HG02938 (cell line): ENCODE measurements around the gene DNASE1L2.
A peak's percentile ranks its signal among the peaks of the same experiment; 100 is the strongest.

ENCODE experiments used
- ATAC-seq: cut with Tn5 transposase; IDR thresholded peaks from one replicate; pipeline ENCODE4 v1.9.1; 2021; ENCODE audit warnings: mild to moderate bottlenecking, moderate library complexity; ENCODE audit not compliant: unreplicated experiment

The DNASE1L2 gene

DNA sequence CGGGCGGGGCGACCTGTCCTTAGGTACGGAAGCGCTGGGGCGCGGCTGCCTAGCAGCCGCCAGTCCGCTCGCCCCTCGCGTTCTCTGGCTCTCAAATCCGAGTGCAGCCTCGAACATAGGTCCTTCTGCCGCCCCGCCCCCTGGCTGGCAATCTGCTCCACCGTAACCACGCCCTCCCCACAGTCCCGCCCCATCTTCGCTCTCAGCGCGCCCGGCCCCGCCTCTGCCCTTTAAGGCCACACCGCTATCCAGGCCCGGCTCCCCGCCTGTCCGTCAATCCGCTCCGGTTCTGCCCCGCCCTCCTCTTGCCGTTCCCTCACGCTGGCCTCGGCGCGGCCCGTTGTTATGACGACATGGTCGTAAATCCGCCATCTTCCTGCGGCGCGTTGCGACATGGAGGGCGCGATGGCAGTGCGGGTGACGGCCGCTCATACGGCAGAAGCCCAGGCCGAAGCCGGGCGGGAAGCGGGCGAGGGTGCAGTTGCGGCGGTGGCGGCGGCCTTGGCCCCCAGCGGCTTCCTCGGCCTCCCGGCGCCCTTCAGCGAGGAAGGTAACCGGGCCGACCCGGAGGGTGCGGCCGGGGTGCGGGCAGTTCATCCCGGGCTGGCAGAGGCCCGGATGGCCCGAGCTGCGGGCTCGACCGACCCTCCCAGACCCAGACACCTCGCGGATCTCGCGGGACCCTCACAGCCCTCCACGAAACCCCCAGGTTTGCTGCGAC lies 12.9 kb upstream of the DNASE1L2 start, which contains the start of gene E4F1:
Gene E4F1, plus strand, starts transcription at position 371 of the 721 bp plus-strand sequence. Its CDS starts 23 bp downstream, at position 394.
- peak; percentile 87 for ATAC-seq

DNA sequence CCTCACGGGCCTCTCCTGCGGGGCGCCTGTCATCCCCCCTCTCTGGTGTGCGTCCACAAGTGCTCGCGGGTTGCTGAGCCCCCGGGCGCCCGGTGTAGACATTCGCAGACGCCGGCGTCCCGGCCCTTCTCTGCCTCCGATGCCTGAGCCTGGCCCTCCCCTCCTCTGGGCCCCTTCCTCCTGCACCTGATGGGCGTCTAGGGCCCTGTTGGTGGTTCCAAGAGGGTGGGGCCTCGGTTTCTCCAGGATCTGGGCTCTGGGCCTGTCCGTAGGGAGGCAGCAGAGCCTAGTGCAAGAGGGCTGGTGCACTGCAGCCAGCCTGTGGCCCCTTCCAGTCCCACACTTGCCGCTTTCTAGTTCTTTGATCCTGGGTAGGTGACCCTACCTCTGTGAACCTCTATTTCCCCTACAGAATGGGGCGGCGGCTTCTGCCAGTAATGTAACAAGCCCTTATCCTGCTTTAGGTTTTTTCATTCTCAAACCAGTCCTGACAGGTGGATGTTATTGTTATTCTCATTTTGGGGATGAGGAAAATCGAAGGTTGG lies 12.2 kb upstream of the DNASE1L2 start:
- ATAC-seq = peak; percentile 23

DNA sequence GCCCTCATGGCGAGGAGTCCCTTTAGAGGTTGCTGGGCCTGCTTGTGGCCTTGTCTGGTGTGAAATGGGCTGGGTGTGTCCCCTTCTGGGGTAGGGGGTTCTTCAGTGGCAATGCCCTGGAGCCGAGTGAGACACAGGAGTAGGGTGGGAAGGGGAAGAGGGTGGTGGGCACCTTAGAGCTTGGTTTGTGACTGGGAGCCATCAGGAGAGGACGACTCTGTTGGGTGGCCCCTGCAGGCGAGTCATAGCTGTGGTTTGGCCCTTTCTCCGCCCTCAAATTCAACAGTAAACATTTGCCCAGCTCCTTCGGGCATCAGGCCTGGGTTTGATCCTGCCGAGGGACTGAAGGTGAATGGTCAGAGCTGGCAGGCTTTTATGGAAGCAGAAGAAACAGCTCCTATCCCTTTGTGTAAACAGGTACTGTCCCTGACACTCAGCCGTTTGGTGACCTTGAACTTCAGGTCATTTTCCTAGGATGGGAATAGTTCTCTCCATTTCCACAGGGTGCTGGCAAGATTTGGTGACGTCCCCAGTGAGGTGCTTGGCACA lies 9.9 kb upstream of the DNASE1L2 start:
- ATAC-seq = no peak

GRCh38 chr16:2226918-2227317 lies 9.3 kb upstream of the DNASE1L2 start:
- ATAC-seq = no peak

- ATAC-seq = no peak
Observed at GRCh38 chr16:2228161-2228824, 8.0 kb upstream of the DNASE1L2 start.

DNA sequence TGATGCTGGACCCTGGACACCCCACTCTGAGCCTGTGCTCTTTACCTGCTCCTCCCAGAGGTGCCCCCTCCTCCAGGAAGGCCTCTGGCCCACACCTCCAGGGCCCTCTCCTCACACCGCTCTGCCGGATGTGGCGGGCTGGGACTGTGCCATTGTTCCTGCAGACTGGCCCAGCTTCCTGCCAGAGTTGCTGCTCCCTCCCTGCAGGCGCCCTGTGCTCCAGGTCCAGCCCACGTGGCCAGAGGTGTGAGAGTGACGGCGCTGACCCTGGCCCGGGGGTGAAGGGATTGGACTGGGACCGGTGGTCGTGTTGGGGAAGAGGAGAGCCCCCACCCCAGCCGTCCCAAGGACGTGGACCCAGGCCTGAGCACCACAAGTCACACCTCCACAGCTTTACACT lies 7.2 kb upstream of the DNASE1L2 start:
- ATAC-seq = no peak

DNA sequence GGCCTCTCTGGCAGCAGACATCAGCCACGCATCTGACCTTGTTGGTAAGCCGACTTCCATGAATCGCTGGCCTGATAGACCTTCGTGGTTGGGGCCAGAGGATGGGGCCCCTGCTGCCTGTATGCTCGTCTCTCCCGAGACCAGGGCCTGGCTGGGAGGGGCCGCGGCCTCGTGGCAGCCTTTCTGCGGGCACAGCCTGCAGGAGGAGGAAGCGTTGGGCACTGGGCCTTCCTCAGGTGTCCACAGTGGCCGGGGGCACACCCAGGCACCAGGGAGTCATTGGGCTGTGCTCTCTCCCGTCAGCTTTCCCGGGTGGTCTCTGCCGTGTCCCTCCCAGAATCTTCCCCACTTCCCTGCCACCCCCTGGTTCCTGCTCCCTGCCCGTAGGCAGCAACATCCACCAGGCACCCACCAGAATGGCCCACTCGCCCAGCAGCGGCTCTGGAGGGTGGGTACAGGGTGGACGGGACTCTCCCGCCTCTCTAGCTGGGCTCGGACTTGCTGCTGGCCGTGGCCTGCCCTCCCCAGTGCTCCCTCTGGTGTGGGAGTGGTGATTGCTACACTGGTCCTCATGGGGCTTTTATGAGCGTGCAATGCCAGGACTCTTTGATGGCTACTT lies 6.5 kb upstream of the DNASE1L2 start:
- no peak for ATAC-seq

- no peak for ATAC-seq
Observed at GRCh38 chr16:2230376-2230775, 5.9 kb upstream of the DNASE1L2 start.

DNA sequence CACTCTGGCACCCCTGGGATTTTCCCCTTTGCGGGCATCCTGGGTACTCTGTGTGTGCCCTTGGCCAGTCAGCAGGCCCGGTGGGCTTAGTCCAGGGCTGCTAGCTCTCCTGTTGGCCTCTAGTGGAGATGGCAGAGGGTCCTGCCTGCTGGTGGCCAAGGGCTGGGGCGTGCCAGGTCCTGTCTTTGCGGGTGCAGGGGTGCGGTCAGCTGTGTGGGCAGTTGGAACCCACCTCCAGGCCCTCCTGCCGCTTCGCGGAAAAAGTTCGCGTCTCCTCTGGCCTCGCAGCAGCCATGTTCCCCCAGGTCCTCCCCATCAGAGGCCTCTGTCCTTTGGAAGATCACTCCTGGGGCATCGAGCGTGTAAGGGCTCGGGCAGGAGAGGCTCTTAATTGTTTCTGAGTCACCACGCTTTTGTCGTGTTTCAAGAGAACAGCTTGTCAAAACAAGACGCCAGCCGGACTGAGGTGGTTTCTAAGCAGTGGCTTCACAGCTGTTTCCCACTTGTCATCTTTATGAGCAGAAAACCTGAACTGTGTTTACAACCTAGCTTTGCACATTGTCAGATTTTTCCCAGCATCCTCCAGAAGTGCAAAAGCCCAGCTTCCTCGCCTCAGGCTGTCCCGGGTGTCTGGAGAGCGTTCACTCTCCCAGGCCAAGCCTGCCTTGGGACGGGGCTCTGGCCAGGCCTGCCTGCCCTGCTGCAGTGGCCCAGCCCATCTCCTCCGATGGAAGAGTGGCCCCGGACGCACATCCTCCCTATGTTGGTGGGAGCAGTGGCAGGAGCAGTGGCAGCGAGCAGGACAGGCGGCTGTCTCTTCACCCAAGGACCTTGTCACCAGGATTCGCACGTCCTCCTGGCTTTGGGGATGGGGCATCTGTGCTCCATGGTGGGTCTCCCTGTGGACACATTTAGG lies 5.0 kb upstream of the DNASE1L2 start:
- ATAC-seq = no peak

DNA sequence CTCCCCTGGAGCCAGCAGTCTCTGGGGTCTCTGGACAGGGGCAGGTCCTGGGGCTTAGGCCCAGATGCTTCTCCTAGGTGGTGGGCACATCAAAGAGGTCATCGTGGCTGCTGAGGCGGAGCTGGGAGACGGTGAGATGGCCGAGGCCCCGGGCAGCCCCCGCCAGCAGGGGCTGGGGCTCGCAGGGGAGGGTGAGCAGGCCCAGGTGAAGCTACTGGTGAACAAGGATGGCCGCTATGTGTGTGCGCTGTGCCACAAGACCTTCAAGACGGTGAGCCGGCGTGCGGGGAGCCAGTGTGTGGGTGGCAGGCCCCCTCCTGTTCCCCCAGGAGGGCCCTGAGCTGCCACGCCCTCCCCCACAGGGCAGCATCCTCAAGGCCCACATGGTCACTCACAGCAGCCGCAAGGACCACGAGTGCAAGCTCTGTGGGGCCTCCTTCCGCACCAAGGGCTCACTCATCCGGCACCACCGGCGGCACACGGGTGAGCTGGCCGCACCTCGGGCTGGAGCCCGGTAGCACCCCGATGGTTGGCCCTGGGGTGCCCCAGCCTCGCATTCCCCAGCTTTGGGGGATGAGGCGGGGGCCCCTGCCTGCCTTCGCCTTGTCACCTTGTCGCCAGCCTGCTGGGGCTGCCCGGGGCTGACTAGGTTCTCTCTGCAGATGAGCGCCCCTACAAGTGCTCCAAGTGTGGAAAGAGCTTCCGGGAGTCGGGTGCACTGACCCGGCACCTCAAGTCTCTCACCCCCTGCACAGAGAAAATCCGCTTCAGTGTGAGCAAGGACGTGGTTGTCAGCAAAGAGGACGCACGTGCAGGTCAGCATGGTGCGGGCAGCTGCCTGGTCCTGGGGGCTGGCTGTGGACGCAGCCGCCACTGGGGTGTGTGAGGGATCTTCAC lies 3.9 kb upstream of the DNASE1L2 start:
- no peak for ATAC-seq

- no peak for ATAC-seq
Observed at GRCh38 chr16:2233046-2233775, 3.0 kb upstream of the DNASE1L2 start.

GRCh38 chr16:2233872-2234812 lies 2.1 kb upstream of the DNASE1L2 start:
- no peak for ATAC-seq

GRCh38 chr16:2234813-2235170 lies 1.5 kb upstream of the DNASE1L2 start:
- no peak for ATAC-seq

- ATAC-seq = no peak
Observed at GRCh38 chr16:2235234-2235651, 1.0 kb upstream of the DNASE1L2 start.

GRCh38 chr16:2235695-2236336 lies 428 bp upstream of the DNASE1L2 start:
- no peak for ATAC-seq

DNA sequence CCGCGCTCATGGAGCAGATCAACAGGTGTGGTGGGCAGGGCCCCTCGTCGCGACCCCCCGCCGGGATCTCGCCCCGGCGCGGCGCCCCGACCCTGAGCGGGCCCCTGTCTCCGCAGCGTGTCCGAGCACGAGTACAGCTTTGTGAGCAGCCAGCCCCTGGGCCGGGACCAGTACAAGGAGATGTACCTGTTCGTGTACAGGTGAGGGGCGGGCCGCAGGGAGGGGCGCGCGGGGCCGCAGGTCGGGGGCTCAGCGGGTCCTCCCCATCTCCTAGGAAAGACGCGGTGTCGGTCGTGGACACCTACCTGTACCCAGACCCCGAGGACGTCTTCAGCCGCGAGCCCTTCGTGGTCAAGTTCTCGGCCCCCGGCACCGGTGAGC lies 848 bp downstream of the DNASE1L2 start:
- no peak for ATAC-seq

DNA sequence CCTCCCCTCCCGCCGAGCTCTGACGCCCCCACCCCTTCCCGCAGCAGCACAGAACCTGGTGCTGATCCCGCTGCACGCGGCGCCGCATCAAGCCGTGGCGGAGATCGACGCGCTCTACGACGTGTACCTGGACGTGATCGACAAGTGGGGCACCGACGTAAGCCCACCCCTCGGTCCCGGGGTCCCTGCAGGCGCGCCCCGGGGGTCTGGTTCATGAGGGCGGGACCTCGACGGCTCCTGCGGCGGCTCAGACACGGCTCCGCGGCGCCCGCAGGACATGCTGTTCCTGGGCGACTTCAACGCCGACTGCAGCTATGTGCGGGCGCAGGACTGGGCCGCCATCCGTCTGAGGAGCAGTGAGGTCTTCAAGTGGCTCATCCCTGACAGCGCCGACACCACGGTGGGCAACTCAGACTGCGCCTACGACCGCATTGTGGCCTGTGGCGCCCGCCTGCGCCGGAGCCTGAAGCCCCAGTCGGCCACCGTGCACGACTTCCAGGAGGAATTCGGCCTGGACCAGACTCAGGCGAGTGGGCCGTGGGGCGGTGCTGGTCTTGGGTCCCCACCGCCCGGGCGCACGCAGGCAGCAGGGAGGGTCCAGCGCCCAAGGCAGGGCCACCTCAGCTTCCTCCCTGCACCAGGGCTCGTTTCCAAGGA lies 1.4 kb downstream of the DNASE1L2 start:
- ATAC-seq = no peak
